Colonic mucosa (tissue), 4 donors: ENCODE data around the gene TMC3. TPM values are rescaled to one million over a fixed set of nuclear protein-coding genes. Genes with fewer than 3 reads are reported as not detected.

Experiments
- DNase-seq: peaks from one replicate; pipeline ENCODE4 v3.0.0-alpha.2; 2020
- H3K27ac ChIP-seq: fragments of 200-600 bp; one replicate; pipeline ENCODE4 v1.8.0; 2021
- H3K27me3 ChIP-seq: fragments of 200-600 bp; one replicate; pipeline ENCODE4 v1.8.0; 2021
- H3K36me3 ChIP-seq: fragments of 200-600 bp; one replicate; pipeline ENCODE4 v1.8.0; 2021
- H3K4me1 ChIP-seq: fragments of 200-600 bp; one replicate; pipeline ENCODE4 v1.8.0; 2021; ENCODE audit warnings: mild to moderate bottlenecking
- H3K4me3 ChIP-seq: fragments of 200-600 bp; one replicate; pipeline ENCODE4 v1.8.0; 2021
- H3K9ac ChIP-seq, 2 donors: one replicate each; pipeline ENCODE4 v1.7.0; 2013; ENCODE audit warnings: control low read depth in 2 of 2, low read depth in 2 of 2, low read length in 2 of 2
- H3K9me3 ChIP-seq: fragments of 200-600 bp; one replicate; pipeline ENCODE4 v1.8.0; 2021
- intact Hi-C: fragments of 100-400 bp; cut with DNase I; formaldehyde crosslinking; loops from one replicate; pipeline ENCODE4 v1.14.1; 2022
- total RNA-seq, 2 donors: library from RNA; stranded (reverse); fragmentation: NEBNext Ultra II Directional in 1 of 2; extraction: Animal tissue kit (Norgen Biotek cat#: 25700) in 1 of 2; gene quantifications; one replicate each; pipeline ENCODE4 v1.2.1, GENCODE V29; 2021
- TF ChIP-seq, protein P1 (sequence below): fragments of 200-600 bp; IDR thresholded peaks from one replicate; pipeline ENCODE4 v1.8.0; 2022; ENCODE audit warnings: antibody characterized with exemption, mild to moderate bottlenecking
- donor health status: healthy.
- donor health status: DM: no; HTN: no; CAD: no.
- donor health status: DM: no; HTN: no; CAD: no.

TMC3 gene
- total RNA-seq, 2 donors from 2014 or later = 0.08 TPM; not detected in 1

DNA sequence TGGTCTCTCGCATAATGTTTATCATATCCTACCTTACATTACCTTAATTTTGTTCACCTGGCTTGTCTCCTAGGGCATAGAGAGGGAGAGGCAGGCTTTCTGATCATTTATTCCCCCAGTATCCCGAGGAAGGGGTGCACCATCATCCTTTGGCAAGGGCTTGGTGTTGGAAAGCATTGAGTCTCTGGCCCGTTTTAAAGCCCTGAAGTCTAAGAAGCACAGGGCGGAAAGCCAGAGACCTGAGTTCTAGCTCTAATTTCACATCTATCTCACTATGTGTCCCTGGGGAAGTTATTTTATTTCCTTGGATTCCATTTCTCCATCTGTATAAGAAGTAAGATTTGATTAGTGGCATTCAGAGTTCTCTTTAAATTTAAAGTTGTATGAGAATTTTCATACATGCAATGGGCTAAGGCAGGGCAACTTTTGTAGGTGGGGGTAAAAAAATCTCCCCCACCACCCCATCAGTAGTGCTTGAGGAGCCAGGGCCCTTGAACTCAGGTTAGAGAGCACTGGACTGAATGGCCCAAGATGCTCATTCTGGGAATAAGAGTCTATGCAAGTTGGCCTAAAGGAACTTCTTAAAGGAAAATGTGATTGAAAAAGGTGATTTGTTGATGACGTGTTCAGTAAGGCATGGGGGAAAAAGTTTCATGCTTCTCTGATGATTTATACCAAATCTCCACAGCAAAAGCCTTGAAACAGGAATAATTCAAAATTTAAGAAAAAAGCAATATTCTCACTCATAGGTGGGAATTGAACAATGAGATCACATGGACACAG lies 10.1 kb downstream of the TMC3 start:
- Histone ChIP-seq H3K4me1 (no peaks in the 10 kb centered on the region), H3K4me3 (no peak overlapping the region), H3K27ac (no peak overlapping the region), H3K36me3 (no peaks in the 10 kb centered on the region), H3K9me3 (no peaks in the 10 kb centered on the region), H3K27me3 (no peaks in the 10 kb centered on the region), H3K9ac (no peak overlapping the region)
- intact Hi-C loops = no loop called here
- no peak for DNase-seq
- TF ChIP-seq, protein P1, sequence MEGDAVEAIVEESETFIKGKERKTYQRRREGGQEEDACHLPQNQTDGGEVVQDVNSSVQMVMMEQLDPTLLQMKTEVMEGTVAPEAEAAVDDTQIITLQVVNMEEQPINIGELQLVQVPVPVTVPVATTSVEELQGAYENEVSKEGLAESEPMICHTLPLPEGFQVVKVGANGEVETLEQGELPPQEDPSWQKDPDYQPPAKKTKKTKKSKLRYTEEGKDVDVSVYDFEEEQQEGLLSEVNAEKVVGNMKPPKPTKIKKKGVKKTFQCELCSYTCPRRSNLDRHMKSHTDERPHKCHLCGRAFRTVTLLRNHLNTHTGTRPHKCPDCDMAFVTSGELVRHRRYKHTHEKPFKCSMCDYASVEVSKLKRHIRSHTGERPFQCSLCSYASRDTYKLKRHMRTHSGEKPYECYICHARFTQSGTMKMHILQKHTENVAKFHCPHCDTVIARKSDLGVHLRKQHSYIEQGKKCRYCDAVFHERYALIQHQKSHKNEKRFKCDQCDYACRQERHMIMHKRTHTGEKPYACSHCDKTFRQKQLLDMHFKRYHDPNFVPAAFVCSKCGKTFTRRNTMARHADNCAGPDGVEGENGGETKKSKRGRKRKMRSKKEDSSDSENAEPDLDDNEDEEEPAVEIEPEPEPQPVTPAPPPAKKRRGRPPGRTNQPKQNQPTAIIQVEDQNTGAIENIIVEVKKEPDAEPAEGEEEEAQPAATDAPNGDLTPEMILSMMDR = no peak

DNA sequence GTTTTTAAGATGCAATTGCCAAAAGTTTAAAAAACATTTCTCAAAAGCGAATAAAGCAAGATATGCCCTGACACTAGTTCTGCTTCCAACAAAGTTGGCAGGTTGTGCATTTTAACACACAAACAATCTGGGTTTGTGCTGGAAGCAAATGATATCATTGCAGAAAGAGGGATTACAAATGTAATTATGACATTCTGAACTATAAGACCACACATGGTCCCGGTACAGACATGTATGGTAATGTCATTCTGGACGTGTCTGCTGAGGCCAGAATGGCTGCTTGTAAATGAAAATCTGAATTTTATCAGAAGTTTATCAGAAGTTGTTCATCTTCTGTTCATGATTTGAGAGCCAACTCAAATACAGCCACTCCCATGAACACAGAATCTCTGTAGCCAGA lies 10.7 kb downstream of the TMC3 start:
- no peak overlapping the region for H3K27ac ChIP-seq
- H3K9me3 ChIP-seq = no peaks in the 10 kb centered on the region
- no peak for DNase-seq
- no peaks in the 10 kb centered on the region for H3K4me1 ChIP-seq
- TF ChIP-seq, protein P1 = no peak
- no peaks in the 10 kb centered on the region for H3K36me3 ChIP-seq
- intact Hi-C loops = no loop called here
- no peaks in the 10 kb centered on the region for H3K27me3 ChIP-seq
- H3K9ac ChIP-seq = no peak overlapping the region
- H3K4me3 ChIP-seq = no peak overlapping the region

DNA sequence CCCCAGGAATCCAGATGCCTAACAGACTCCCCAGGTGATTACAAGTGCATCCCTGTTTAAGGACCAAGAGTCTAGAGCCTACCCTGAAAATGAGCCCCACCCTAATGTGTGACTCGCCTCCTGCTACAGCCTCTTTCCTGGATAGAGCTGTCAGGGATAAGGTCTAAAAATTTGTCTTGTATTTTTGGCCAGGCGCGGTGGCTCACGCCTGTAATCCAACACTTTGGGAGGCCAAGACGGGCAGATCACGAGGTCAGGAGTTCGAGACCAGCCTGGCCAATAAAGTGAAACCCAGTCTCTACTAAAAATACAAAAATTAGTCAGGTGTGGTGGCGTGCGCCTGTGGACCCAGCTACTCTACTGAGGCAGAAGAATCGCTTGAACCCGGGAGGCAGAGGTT lies 11.2 kb downstream of the TMC3 start:
- intact Hi-C loops = no loop called here
- TF ChIP-seq, protein P1 = no peak
- DNase-seq = no peak
- Histone ChIP-seq H3K4me3 (no peak overlapping the region), H3K9me3 (no peaks in the 10 kb centered on the region), H3K4me1 (no peaks in the 10 kb centered on the region), H3K9ac (no peak overlapping the region), H3K27ac (no peak overlapping the region), H3K27me3 (no peaks in the 10 kb centered on the region), H3K36me3 (no peaks in the 10 kb centered on the region)

DNA sequence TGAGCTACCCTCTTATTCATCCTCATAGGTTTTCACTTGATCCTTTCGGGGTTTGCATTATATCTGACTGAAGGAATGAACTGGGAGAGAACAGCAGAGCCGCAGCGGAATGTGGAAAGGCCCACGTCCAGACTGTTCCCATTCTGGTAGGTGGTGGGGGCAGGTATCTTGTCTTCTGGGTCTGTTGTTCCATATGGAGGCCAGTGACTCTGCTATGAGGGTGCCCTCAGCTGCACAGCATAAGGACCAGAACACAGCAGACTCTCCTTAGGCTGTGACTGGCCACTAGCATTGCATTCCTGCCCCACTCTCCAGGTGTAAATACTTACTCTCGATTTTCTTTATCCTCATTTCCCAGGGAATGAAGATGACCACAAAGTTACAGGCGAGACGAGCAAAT lies 12.1 kb downstream of the TMC3 start:
- Histone ChIP-seq H3K9me3 (no peaks in the 10 kb centered on the region), H3K27me3 (no peaks in the 10 kb centered on the region), H3K9ac (no peak overlapping the region), H3K4me3 (no peak overlapping the region), H3K27ac (no peak overlapping the region), H3K4me1 (no peaks in the 10 kb centered on the region), H3K36me3 (no peaks in the 10 kb centered on the region)
- TF ChIP-seq, protein P1 = no peak
- DNase-seq = no peak
- intact Hi-C loops = no loop called here

DNA sequence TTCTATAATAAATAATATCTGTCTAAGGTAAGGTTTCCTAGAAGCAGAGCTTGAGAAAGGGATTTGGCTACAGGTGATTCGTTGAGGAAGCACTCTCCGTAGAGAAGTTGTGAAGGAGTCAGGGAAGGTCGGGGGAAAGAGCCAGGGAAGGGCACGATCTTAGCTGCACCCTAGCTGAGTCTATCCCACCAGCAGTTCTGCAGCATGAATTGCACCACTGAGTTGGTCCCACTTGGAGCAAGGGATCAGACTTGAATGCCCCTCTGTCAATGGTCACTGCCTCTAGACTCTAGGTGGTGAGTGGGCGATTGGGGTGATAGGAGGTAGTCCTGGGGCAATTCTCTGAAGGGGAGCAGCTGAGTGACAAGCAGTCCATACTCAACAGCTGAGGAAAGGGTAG lies 13.5 kb downstream of the TMC3 start:
- Histone ChIP-seq H3K27ac (no peak overlapping the region), H3K27me3 (no peaks in the 10 kb centered on the region), H3K9ac (no peak overlapping the region), H3K9me3 (no peaks in the 10 kb centered on the region), H3K36me3 (no peaks in the 10 kb centered on the region), H3K4me3 (no peak overlapping the region), H3K4me1 (no peaks in the 10 kb centered on the region)
- TF ChIP-seq, protein P1 = no peak
- intact Hi-C loops = no loop called here
- DNase-seq = no peak
